ENCODE data around the gene GBX1.

Gene GBX1

GRCh38 chr7:151138153-151138851, 29.2 kb downstream of the GBX1 start:
- no peak for DNase-seq

DNA sequence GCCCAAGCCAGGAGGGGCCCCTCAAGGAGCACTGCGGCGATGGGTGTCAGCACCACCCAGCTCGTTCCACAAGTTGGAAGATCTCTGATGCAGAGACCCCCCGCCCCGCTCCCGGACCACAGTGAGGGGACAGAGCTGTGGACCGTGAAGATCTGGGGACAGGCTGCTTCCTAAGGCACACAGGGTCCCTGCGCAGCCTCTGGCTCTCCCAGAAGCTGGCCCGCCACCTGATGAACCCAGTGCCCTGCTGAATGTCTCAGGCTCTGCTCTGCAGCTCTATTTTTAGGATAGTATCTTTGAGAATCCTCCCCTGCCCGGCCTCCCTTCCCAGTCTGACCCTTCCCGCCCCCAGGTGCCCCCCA, 29.7 kb downstream of the GBX1 start:
- no peak for DNase-seq

DNA sequence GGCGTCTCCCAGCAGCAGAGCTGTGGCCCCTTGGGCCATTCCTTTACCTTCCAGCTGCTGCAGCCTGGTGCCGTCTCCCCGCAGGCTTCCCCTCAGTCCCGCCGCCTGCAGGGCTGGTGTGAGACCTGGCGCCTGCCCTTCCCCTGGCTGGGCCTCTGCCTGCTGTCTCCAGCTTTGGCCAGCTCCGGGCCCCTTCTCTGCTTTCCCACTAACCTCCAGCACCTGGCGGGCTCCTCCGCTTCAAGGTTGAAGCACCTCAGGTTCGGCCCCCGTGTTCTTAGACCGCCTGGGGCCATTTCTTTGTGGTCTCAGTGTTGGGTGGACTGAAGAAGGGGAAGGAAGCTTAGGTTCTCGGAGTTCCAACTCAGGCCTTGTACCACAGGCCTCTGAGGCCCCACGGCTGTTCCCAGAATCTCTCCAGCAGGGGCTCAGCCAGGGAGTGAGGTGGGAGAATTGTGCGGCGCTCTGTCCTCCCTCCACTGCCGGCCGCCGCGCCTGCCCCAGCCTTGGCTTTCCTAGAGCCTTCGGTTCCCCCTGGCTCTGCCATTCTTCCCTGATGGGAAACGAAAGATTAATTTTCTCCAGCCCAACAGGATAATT, 30.3 kb downstream of the GBX1 start:
- no peak for DNase-seq

DNA sequence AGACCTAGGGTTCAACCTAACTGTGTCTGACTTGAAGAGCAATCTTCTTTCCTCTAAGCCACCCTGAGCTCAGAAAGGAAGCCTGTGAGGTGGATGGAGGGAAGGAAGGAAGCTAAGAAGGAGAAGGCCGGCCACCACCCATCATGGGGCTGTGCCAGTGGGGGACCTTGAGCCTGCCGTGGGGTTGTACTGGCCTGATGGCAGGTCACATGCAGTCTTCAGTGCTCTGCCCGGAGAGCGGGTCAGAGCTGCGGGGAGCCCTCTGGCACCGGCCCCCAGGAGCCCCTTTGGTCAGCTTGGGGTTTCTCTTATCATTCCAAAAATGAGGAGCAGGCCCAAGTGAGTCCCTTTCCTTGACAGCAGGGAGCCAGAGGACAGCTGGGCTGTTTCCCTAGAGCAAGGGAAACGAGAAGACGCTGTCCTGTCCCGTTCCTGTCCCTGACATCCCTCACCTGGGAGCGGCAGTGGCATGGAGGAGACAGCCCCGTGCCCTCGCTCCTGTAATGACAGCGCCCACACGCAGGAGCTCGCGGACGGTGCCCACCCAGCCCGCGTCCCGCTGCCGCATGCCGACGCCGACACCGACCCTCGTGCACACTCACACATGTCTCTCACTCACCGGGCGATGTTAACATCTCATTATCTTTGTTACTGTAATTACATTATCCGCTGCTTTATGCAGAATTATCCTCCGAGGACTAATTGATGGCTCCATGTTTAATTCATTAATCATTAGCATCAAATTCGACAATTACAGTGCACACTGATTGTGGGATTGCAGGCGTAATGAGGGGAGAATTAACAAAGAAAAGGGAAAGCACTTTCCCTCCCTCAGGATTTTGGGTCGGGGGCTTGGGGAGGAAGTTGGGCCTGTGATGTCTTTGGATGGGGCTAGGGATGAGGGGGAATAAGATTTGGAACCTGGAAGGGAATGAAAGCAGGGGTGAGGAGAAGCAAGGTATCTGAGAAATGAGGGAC, 31.3 kb downstream of the GBX1 start:
- no peak for DNase-seq

DNA sequence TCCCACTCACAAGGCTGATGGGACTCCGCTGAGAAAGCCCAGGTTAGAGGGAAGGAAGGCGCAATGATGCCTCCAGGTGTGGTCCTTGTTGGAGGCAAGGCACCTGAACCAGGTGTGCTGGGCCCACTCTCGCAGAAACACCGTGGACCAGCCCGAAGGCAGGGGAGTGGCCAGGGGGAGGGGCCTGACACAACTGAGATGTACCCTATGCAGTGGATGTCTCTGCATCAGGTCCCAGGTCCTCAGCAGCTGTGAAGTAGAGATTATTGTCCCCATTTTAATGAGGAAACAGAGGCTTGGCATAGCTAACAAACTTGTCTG, 32.0 kb downstream of the GBX1 start:
- DNase-seq, result no peak

GRCh38 chr7:151134743-151135524, 32.6 kb downstream of the GBX1 start:
- DNase-seq, result no peak

DNA sequence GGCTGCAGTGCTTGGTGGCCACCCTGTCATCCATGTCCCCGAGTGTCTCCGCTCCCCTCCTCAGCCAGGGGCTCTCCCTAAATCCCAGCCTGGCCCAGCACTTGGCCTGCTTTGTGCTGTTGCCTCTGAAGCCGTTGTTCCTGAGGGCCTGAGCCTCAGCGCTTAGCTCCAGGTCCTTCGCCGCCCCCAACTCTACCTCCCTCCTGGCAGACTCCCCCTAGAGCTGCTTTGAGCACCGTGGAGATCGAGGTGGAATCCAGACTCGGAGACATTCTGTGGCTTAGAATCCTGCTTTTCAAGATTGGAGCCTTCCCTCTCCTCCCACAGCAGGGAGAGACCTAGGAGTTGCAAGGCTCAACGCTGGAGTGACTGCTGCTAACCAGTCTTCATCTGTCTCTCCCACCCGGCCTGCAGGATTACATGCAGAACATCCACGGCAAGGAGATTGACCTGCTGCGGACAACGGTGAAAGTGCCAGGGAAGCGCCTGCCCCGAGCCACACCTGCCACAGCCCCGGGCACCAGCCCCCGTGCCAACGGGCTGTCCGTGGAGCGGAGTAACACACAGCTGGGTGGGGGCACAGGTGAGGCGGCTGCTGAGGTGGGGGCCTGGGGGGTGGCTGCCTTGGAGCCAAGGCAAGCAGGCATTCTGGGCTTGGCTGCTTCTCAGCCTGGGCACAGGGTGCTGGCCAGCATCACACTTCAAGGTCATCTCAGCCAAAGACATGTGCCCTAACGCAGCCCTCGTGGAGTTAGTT, 33.3 kb downstream of the GBX1 start:
- DNase-seq, result no peak

- DNase-seq, result no peak
Observed at GRCh38 chr7:151133266-151133985, 34.1 kb downstream of the GBX1 start.

GRCh38 chr7:151132461-151133205, 34.9 kb downstream of the GBX1 start:
- no peak for DNase-seq

- no peak for DNase-seq
Observed at GRCh38 chr7:151131592-151132293, 35.8 kb downstream of the GBX1 start.

- no peak for DNase-seq
Observed at GRCh38 chr7:151131224-151131591, 36.3 kb downstream of the GBX1 start.

GRCh38 chr7:151130741-151131157, 36.7 kb downstream of the GBX1 start:
- DNase-seq, result no peak

- no peak for DNase-seq
Observed at GRCh38 chr7:151129960-151130591, 37.4 kb downstream of the GBX1 start.

- DNase-seq, result no peak
Observed at GRCh38 chr7:151129117-151129959, 38.2 kb downstream of the GBX1 start.

DNA sequence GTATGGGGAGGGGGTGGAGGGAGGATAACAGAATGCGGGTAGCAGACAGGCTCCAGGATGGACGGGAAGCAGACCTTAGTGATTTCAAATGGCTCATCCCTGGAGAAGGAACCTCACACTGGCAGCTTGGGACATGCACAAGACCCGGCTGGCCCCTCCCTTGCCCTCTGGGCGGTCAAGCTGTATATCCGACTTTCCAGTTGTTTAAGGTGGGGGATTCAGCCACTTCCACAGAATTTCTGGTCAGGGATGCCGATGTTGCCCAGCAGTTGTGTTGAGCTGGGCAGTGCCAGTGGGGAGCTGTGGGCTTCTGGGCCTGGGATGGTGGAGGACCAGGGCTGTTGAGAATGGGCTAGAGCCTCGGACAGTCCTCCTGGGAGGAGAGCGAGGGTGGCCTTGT, 38.8 kb downstream of the GBX1 start:
- no peak for DNase-seq

DNA sequence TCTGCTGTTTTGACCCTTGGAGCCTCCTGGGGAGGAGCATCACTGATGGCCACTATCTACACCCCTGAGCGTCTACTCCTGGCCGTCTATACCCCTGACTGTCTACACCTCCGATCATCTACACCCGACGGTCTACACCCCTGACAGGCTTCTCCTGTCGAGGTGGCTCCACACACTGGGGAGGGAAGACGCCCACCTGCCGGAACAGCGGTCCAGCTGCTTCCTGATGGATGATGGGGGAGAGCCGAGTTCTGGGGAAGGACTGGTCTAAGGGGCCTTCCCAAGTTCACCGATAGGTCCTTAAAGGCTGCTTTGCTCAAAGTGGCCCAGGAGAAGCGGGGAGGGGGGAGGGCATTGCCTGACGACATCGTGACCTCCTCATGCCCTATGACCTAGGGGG, 39.4 kb downstream of the GBX1 start:
- DNase-seq, result no peak

DNA sequence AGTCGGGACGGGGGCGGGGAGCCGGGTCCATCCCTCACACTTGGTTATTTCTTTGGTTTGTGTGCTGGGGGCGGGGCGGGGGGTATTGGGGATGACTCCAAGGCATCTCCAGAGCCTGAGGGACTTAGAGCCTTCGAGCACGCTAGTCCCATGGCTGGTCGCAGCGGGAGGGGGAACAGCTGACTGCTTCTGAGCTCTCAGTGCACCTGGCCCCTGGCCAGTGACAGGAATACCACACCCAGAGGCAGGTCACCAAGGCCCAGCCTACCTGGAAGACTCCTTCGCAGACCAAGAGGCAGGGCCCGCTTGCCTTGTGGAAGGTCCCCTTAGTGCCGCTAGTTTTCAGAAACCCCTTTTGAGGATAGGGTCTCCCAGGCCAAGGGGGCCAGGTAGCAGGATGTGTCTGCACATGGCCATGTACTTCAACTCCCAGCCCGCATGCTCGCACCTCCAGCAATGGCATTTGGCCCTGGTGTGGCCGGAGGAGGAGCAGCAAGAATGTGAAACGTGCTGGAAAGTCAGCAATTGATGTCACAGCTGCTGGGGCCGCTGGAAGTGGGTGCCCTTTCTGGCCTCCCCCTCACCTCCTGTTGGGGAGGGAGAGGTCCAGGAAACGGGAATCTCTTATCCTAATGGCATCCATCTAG, 40.9 kb downstream of the GBX1 start:
- no peak for DNase-seq

GRCh38 chr7:151125846-151126481, 41.5 kb downstream of the GBX1 start:
- DNase-seq, result no peak
